Measurements from ENCODE around the gene PIGQ.

The PIGQ gene

DNA sequence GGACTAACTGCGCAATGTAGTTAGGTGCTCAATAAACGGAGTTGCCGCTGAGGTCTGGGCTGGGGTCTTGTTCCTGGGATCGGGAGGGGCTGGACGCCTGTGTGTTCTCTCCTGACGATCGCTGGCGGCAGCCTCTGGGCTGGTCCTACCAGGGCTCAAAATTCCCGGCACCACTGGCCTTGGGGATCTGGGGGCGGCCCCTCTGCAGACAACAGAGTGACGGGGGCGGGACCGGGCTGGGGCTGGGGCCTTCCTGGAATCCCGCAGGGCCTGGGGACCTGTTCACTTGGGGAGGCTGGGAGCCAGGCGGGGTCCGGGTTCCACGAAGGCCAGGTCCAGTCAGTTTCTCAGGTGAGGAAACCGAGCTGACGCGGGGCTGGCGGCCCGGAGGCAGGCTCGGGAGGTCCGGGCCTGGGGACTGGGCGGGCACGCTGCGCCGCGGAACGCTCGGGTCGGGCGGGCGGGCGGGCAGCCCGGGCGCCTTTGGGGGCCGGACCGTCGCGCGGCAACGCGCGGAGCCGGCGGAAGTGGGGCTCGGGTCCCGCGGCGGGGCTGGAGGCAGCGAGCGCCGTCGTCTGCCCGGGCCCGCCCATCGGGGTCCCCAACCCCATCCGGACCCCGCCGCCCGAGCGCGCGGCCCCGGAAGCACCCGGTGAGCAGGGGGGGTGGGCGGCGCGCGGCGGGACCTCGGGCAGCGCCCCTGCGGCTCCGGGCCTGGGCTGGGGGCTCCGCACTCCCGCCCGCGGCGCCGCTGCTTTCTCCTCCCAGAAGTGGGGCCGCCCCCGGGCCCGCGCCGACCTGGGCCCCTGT is at the start of gene PIGQ:
PIGQ (plus strand) TSS at position 524 of the 810 bp plus-strand sequence. CDS start 4,107 bp downstream, outside the sequence.
- DNase-seq: peak; percentile 37

DNA sequence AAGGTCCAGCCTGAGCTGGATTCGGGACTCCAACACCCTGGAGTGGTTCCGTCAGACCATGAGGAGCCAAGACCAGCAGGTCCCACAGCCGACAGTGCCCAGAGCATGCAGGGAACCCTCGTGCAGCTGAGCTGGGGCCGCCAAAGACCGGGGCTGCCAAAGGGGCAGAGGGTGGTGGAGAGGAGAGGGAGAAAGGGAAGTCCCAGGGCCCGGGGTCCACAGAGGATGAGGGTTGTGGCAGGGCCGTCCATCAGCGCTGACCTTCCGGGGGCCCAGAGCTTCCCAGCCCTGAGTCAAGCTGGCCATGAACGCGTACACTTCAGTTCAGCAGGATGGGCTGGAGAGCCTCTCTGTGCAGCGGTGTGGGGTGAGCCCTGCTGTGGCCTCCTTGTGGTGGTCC is 48.9 kb upstream of the PIGQ start:
- DNase-seq: no peak

DNA sequence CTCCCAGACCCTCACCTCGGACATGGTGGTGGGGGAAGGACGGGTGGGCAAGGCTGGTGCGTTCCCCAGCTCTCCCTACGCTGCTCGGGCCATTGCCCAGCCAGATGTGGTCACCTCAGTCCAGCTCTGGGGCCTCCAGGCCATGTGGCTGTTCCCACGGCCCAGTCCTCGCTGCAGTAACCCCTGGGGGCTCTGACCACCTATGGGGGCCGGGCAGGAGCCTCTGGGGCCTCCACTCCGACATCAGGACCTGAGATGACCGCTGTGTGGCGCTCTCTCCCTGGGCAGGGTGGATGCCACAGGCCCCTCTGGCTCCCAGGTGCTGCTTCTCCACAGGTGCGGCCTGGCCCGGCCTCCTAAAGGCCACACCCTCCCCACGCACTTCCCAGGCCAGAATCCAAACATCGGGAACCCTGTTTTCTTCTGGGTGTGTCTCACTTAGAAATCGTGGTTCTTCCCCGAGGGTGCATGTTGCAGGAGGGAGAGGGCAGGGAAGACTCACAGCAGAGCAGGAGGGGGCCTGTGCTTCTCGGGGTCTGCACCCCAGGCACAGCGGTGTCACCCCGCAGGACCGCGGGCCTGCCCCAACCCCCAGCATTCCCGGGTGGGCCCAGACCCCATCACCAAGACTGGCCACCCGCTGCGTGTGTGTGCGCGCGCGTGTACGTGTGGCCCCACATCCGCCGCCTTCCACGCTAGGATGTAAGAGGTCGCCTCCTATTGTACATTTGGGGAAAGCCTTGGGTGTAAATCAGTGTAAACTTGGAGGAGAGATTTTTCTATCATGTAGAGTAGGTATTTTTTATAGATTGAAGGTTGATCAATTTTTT is 48.2 kb upstream of the PIGQ start:
- no peak for DNase-seq

DNA sequence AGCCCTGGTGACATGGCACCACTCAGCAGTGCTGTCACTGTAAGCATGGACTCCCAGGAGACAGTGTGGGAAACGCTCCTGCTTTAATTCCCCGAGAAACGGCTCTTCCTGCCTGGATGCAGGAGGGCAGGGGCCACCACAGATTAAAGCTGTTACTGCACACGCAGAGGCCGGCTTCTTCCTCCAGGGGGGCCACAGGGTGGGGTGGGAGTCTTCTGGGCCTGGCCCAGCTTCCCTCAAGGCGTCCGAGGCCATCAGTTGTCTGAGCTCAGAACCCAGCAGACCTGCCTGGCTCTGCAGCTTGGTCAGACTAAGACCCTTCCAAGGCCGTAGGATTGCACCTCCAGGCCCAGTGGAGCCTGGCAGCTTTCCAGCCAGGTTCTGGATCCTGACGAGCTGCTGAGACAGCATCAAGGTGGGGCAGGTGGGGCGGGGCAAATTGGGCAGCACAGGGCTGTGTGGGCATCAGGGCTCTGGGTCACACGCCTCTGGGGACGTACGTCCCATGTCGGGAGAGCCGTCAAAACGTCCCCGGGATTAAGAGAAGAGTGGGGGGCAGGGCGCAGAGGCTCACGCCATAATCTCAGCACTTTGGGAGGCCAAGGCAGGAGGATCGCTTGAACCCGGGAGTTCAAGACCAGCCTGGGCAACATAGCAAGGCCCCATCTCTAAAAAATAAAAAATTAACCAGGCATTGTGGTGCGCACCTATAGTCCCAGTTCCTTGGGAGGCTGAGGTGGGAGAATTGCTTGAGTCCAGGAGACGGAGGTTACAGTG is 47.3 kb upstream of the PIGQ start:
- DNase-seq: no peak

DNA sequence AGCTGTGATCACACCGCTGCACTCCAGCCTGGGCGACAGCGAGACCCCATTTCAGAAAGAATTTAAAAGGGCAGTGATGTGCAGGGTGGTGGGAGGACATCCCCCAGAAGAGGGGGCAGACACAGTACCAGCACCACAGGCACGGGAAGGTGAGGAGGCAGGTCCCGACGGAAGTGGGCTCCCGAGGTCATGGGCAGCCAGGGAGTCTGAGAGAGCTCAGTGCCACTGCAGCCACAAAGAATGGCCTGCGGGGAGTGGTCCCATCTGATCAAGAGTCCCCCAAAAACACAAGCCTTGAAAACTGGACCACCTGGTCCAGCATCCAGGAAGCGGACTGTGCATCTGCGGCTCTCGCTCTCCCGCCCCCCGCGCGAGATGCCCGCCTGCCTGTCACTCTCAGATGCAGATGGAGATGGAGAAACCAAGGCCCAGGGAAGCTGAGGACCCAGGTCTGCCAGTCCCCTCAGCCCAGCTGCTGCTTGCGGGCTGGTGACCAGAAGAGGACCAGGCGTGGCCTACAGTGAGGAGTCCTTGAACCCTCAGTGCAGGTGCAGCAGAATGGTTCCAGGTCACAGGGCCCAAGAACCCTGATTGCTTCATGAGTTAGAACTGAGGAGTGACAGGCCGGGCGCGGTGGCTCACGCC is 46.5 kb upstream of the PIGQ start:
- DNase-seq: no peak

DNA sequence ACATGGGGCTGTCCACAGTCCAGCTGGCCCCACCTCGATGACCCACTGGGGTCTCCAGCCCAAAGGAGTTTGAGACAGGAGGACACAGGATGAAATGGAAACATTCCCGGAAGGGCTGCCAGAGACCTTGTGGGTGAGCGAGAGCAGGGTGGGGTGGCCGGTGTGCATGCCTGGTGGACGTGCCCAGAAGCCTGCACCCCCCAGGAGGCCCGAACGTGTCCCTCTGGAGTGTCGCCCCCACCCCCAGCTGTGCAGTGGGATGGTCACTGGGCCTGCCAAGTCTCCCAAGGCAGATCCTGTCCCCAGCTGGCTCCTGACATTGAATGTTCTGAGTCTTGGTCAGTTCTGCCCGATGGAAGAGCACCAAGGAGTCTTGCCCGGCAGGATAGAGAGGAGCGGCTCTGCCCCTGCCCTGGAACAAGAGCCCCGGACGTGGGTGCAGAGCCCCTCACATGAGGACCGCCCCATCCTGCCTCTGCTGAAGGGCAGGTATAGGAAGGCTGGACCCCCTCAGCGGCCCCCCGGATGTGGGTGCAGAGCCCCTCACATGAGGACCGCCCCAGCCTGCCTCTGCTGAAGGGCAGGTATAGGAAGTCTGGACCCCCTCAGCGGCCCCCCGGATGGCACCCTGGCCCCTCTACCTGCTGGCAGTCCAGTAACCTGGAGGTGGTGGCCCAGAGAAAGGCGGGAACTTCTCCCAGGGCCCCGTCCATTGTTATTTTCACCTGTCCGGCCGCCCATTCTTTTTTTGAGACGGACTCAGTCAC is 45.3 kb upstream of the PIGQ start:
- no peak for DNase-seq

DNA sequence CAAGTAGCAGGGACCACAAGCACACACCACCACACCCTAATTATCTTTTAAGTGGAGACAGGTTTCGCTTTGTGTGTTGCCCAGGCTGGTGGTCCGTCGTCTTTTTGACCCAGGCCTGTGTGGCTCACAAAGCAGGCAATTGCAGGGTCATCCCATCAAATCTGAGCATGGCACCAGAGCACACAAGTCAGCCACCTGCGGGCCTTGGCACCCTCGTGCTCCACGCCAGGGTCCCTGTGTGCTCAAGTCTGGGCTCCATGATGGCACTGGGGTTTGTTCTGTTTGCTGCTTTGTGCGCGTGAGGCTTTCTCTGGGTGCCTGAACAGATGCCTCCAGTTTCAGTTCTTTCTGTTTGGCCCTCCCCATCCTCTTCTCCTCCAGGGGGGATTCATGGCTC is 44.6 kb upstream of the PIGQ start:
- no peak for DNase-seq

DNA sequence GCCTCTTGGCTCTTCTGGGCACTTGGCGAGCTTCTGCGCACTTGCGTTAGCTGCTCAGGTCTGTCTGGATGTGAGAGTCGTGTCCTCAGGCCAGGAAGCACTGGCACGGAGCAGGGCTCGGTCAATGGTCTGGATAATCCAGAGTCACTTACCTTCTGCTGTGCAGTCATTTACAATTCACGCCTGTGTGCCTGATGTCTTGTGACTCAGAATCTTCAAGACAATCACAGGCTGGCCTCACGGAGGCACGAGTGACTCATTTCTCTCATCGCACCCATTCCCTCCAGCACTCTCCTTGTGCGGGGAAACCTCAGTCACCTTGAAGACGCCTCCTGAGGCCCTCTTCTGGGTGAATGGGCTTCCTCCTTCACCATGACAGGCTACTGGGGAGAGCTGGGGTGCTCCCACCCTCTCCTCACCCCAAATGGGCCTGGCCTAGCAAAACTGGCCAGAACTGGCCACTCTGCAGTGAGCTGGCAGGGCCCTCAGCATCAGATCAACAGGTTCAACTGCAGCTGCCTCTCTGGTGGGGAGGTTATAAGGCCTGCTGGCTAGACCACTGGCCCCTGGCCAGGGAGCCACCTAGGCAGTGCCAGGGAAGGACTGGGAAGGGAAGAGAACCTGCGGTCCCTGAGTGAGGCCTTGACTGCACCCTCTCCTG is 44.1 kb upstream of the PIGQ start:
- DNase-seq: peak; percentile 6

DNA sequence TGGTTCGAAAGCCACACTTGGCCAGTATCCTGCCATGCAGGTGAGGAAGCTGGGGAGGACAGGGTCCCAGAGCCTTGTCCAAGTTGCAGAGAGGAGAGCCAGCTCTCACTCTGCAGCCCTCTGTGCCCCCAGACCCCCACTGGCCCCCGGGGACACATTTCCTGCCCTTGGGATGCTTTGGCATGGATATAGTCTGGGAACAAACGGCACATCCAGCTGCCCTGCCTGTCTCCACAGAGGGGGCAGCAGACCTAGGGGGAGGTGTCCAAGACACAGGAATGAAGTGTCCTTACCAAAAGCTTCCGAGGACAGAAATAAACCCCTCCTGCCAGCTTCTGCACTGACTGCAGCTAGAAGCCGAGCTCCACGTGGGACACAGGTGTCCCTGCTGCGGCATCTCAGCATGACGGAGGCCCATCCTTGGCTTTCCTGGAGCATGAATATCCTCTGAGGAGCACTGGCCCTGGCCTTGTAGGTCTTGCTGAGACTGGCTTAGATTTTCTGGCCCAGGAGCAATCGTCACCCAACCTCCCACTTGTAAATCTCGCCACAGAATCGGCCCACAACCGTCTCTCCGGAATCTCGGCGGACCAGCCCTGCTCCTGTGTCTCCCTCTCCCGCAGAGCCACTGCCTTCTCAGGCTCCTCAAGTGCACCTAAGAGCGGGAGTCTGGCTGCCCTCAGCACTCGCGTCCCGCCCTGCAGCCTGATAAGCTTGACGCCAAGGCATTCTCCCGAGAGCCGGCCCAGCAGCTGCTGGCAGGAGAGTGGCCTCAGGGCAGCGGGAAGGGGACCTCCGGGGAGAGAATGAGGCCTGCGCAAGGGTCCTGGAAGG is 43.4 kb upstream of the PIGQ start:
- DNase-seq: peak; percentile 53

DNA sequence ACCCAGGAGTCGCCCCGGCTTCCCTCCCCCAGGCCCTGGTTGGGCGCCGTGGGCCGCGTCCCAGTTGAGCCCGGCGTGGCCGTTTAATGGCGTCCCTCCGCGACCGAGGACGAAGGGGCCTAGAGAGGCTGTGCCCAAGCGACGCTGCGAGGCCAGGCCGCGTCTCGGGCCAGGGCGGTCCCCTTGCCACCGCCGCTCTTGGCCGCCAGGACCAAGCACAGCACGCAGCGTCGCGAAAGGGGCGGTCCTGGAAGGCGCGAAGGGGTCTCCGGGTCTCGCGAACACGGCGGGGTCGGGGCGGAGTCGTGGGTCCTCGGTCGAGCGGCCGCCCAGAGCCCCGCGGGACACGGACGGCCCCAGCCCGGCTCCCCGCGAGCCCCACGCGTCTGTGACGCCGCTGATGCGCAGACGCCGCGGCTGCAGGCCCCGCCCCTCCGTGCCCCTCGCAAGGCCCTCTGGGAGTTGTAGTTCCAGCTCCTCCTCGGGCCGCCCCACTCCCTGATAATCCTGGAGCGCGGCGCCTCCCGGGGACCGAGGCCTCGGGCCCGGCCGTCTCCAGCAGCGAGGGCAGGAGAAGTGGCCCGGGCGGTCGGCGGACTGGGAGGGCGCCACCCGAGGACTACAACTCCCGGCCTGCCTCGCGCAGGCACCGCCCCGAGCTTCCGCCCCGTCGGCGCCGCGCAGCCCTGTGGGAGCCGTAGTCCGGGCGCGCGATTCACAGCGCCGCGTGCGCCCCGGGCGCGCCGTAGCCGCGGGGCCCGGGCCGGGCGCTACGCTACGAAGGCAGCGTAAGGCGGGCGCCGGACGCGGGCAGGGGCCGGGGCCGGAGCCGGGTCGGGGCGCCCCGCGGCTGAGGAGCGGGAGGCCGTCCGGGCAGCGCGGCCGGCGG is 42.5 kb upstream of the PIGQ start, which contains the start of gene CAPN15:
CAPN15 (plus strand) TSS at position 698 of the 889 bp plus-strand sequence. CDS start 19,127 bp downstream, outside the sequence.
- peak; percentile 82 for DNase-seq

DNA sequence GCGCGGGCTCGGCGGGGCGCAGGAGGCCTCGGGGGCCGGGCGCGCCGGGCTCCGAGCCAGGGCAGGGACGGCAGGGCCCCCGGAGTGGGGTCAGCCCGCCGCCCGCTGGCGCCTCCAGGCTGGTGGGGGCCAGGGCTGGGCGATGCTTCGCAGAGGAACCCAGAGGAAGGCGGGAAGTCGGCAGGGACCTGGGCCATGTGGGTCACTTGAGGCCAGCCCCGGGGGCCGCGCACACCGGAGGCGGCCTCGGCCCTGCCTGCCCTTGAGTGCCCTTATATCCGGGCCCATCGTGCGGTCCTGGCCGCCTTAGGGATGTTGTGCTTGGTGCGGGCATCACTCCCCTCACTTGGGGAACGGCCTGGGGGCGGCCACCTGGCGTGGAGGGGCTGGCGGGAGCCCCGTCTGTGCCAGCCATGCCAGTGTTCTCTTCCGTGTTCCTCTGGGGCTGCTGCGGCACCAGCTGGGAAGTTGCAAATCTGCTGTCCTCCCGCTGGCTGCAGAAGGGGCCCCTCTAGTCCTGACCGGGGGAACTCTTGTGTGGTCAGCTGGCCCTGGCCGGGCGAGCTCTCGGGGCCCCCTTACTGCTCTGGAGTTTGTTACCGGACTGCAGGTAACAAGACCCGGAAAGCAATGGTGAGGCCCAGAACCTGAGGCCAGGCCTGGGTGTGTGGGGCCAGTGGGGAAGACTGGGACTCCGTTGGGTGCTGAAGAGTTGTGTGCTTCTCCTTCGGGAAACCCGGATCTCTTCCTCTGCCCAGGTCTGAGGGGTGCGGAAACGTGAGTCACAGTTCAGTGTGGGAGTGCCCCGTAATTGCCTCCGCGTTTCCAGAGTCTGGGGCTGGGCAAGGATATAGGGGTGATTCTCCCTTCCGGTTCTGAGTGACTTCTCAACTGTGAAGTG is 41.4 kb upstream of the PIGQ start:
- no peak for DNase-seq

DNA sequence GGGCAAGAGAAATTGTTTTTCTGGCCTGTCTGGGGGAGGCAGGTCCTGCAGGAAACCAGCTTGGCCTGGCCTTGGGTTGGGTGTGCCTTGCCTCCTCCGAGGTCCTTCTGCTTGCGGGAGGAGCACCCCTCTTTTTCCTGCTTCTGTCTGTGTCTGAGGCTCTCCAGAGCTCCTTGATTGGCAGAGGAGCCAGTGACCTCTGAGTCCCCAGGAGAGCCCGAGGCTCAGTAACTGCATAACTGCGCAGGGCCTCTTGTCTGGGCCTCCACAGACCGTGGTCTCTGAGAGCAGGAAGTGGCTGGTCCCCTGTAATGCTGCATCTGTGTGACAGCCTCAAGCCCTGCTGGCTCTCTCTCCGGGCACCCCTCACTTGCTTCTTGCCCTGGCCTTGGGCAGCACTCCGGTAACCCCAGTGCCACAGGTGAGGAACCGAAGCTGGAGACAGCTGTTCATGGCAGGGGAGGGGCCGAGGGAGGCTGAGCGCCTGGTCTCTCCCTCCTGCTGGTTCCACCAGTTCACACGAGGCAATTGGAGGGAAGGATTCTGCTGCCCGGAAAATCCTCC is 40.7 kb upstream of the PIGQ start:
- DNase-seq: no peak

DNA sequence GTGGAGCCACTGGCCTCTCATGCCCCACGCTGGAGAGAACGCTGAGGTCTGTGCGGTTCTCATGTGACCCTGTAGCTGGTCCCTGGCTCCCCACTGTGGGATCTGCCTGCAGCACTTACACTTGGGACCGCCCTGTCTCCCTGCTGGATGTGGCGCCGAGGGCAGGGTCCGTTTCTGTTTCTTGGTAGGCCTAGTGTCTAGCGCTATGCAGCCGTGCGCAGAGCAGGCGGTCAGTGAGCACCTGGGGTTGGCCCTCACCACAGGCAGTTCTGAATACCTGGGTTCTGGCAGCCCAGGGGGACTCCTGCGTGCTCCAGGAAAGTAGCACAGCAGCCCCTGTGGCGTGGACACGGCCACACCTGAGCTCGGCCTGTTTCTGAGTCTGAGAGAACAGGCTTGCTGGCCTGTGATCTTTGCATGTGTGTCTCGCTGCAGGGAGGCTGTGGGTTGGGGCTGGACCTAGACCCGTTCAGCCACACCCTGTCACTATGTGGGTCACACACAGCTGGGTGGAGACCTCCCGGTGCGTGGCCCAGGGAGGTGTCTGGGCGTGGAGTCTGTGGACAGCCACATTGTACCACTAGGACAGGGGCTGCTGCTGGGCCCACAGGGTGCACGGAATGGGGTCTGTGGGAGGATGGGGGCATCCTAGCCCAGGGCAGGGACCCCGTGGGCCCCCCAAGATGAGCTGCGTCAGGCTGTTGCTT is 39.5 kb upstream of the PIGQ start:
- DNase-seq: no peak

DNA sequence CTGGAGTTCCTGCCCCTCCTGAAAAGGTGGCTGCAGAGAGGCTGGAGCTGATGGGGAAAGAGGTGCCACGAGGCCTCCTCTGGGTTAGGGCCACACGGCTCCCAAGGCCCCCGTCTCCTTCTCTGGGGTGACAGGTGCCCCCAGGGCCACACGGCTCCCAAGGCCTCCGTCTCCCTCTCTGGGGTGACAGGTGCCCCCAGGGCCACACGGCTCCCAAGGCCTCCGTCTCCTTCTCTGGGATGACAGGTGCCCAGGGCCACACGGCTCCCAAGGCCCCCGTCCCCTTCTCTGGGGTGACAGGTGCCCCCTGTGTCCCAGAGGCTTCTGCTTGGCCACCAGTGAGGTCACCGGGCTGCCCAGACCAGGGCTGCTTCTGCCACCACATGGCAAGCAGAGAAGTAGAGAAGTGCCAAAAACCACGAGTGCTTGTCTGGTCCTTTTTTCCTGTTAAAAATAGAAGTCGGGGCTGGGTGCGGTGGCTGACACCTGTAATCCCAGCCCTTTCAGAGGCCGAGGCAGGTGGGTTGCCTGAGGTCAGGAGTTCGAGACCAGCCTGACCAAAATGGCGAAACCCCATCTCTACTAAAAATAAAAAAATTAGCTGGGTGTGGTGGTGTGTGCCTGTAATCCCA is 38.2 kb upstream of the PIGQ start:
- DNase-seq: no peak

DNA sequence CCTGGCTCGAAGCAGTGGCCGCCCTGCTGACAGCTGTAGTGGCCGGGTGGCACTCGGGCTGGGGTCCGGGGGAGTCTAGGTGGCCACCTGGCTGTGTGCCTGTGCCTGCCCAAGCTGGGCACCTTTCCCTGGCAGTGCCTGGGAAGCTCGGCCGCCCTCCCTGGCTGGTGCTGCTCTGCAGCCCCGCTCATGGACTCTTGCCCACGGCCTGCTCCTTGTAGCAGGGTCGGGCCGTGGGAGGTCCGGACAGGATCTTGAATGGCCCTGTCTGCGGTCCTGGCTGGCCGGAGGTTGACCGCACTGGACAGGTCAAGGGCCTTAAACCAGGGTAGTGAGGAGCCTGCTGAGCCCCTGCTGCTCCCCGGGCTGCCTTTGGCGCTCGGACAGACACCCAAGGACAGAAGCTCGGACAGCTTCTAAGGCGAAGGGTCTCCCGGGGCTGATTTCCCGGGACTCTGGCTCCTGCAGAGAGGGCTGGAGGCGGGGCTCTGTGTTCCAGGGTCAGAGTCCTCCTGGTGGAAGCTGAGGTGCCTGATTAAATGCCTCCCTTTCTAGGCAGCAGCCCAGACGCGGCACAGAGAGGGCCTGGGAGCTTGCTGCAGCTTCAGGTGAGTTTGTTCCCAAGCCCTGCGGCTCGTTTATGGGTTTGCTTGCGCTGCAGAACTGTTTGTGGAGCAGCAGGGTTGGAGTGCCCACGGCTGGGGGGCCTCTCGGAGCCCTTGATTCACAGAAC is 36.2 kb upstream of the PIGQ start:
- no peak for DNase-seq

DNA sequence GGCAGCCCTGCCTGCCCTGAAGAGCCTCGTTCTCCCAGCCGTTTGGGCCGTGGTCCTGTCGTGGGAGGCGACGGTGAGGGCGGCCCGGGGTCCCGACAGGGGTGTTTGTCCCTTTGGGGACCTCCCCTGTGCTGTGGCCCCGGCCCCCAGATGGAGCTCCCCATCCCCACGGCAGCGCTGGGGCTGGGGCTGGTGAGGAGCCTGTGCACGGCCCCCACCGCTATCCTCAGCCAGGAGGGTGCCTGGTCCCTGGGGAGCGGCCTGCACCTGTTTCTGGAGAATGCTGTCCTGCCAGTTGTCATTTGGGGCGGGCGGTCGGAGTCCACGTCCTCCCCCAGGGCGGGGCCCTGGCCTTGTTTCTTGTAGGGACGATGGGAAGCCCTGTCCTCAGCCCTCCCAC is 35.6 kb upstream of the PIGQ start:
- DNase-seq: no peak
